Measurements from ENCODE around the gene RASL10B. TPM values are rescaled to one million over a fixed set of nuclear protein-coding genes. Genes with fewer than 3 reads are reported as not detected.

Gene RASL10B
- total RNA-seq, 4 donors from 2014 or later = 10.3 to 28.1 (median 17.4) TPM

DNA sequence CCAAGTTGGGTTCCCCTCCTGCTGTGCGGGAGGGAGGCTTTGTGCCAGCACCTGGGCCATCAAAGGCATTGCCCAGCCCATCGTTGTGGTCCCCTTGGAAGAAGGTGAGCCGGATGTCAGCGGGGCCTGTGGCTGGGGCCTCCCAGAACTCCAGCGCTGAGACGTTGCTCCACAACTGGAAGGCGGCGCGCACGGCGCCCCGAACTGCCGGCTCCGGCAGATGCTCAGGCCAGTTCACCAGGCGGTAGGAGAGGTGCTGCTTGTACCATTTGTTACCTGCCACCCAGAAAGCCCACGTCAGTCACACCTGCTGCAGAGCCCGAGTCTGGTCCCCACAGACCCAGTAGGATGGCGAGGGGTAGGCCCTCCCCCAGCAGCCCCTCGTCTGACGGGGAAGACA is 41.7 kb downstream of the RASL10B start:
- Histone ChIP-seq H3K36me3 (peaks cover 0 to 14% (median 0%) of the 10 kb centered on the region in 4 donors), H3K4me1 (peaks cover 23 to 66% (median 57%) of the 10 kb centered on the region in 4 donors), H3K4me3 (no peak overlapping the region), H3K9me3 (no peaks in the 10 kb centered on the region), H3K27ac (replicated peaks in 1 of 4) (peak overlapping the region; percentile 89 to 91 (median 90)), H3K27me3 (no peaks in the 10 kb centered on the region)
- DNase-seq (ENCODE audit: extremely low spot score) = no peak
- 86% methylated on average over 12 of the region's 20 CpGs for WGBS
- intact Hi-C loops (cut with DNase I) = no loop called here
- TF ChIP-seq, protein P1, sequence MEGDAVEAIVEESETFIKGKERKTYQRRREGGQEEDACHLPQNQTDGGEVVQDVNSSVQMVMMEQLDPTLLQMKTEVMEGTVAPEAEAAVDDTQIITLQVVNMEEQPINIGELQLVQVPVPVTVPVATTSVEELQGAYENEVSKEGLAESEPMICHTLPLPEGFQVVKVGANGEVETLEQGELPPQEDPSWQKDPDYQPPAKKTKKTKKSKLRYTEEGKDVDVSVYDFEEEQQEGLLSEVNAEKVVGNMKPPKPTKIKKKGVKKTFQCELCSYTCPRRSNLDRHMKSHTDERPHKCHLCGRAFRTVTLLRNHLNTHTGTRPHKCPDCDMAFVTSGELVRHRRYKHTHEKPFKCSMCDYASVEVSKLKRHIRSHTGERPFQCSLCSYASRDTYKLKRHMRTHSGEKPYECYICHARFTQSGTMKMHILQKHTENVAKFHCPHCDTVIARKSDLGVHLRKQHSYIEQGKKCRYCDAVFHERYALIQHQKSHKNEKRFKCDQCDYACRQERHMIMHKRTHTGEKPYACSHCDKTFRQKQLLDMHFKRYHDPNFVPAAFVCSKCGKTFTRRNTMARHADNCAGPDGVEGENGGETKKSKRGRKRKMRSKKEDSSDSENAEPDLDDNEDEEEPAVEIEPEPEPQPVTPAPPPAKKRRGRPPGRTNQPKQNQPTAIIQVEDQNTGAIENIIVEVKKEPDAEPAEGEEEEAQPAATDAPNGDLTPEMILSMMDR (IDR thresholded peaks at IDR 0.05) = no peak
- no peak for TF ChIP-seq POLR2A (IDR thresholded peaks at IDR 0.05; ENCODE audit: low read depth)
- TF ChIP-seq POLR2AphosphoS5 (IDR thresholded peaks at IDR 0.05) = no peak
- TF ChIP-seq EP300 (IDR thresholded peaks at IDR 0.05) = no peak

DNA sequence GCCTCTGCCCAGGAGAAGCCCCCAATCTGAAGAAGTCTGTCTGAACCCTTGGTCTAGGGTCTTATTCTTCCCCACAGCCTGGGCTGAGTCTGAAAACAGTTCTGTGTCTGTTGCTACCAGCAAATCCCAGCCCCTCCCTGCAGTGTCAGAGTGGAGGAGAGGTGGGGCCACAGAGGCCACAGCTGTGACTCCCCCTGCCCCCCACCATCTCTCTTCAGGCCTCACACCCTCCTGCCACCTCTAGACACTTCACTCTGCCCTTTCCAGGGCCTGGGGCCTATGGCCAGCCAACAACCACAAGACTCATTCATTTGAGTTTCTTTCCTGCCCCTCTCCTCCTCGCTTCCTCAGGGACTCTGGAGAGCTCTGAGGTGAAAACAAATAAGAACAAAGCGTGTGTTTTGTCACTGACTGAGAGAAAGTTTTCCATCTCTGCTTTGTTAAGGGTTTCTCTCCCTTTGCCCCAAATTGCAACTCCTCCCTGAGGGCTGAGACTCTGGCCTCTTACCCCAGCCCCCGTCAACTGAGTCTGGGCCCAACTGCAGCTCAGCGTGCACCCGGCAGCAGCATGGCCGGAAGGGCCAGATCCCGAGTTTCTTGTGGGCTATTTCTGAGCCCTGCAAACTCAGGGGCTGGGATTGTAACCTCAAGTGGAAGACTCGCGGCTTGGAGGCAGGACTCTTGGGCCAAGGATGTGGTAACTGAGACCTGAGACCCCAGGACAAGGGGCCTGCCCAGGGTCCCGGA is 42.4 kb downstream of the RASL10B start:
- peaks cover 0 to 14% (median 2%) of the 10 kb centered on the region in 4 donors for H3K36me3 ChIP-seq
- no peaks in the 10 kb centered on the region for H3K27me3 ChIP-seq
- no peaks in the 10 kb centered on the region for H3K9me3 ChIP-seq
- H3K4me3 ChIP-seq = no peak overlapping the region
- H3K4me1 ChIP-seq = peaks cover 23 to 71% (median 61%) of the 10 kb centered on the region in 4 donors
- peak overlapping the region; percentile 89 to 91 (median 90) for H3K27ac ChIP-seq (replicated peaks in 1 of 4)
- 42% methylated on average over 9 of the region's 10 CpGs for WGBS
- DNase-seq (ENCODE audit: extremely low spot score) = no peak
- TF ChIP-seq EP300 (IDR thresholded peaks at IDR 0.05) (no peak), POLR2AphosphoS5 (IDR thresholded peaks at IDR 0.05) (no peak), POLR2A (IDR thresholded peaks at IDR 0.05; ENCODE audit: low read depth) (no peak)
- TF ChIP-seq, protein P1 (IDR thresholded peaks at IDR 0.05) = no peak
- intact Hi-C loops (cut with DNase I) = no loop called here

DNA sequence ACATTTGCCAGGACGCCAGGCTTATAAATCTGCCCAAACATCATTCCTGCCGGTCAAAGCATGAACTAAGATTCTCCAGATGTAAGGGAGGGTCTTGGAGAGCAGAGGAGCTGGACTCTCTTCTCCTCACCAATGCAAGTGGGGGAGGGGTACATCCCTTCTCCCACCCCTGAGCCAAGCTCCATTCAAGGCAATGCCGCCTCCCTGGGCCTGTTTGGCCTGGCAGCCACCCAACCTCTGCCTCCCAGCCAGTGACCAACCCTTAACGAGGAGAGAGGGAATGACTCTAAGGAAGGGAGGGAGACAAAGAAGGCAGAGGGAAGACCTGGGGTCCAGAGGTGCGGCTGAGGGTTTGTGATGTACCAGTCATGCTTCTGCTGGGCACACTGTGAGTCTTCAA is 43.1 kb downstream of the RASL10B start:
- Histone ChIP-seq H3K27ac (replicated peaks in 1 of 4) (peak overlapping the region; percentile 89 to 91 (median 90)), H3K9me3 (no peaks in the 10 kb centered on the region), H3K4me1 (peaks cover 23 to 75% (median 63%) of the 10 kb centered on the region in 4 donors), H3K4me3 (peak overlapping the region; percentile 33 to 50 (median 45)), H3K27me3 (no peaks in the 10 kb centered on the region), H3K36me3 (peaks cover 0 to 18% (median 2%) of the 10 kb centered on the region in 4 donors)
- no peak for DNase-seq (ENCODE audit: extremely low spot score)
- TF ChIP-seq POLR2AphosphoS5 (IDR thresholded peaks at IDR 0.05) = peak; percentile 81 to 91
- TF ChIP-seq, protein P1 (IDR thresholded peaks at IDR 0.05) = no peak
- no peak for TF ChIP-seq POLR2A (IDR thresholded peaks at IDR 0.05; ENCODE audit: low read depth)
- WGBS = 44% methylated on average over 5 of the region's 5 CpGs
- intact Hi-C loops (cut with DNase I) = no loop called here

DNA sequence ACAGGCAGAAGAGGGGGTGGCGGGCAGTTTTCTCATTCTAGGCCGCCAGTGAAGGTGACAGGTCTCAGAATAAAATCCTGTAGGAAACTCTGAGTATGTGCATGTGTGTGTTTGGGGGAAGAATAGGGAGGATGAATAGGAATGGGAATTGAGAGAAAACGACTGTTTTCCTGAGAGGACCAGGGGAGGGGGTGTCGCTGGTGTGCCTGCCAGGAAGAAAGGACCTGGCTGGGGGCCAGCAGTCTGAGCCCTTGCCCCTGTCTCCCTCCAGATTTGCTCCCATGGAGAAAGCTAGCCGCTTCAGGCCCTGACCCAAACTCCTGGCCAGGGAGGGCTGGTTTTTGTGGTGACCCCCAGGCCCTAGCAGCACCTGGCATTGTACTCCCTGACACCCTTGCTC is 43.6 kb downstream of the RASL10B start:
- Histone ChIP-seq H3K36me3 (peaks cover 0 to 20% (median 2%) of the 10 kb centered on the region in 4 donors), H3K4me1 (peaks cover 23 to 75% (median 63%) of the 10 kb centered on the region in 4 donors), H3K27ac (replicated peaks in 1 of 4) (peak overlapping the region; percentile 89 to 91 (median 90)), H3K9me3 (no peaks in the 10 kb centered on the region), H3K27me3 (no peaks in the 10 kb centered on the region), H3K4me3 (peak overlapping the region; percentile 33 to 50 (median 45))
- 42% methylated on average over 5 of the region's 5 CpGs for WGBS
- intact Hi-C loops (cut with DNase I) = no loop called here
- no peak for TF ChIP-seq POLR2A (IDR thresholded peaks at IDR 0.05; ENCODE audit: low read depth)
- TF ChIP-seq, protein P1 (IDR thresholded peaks at IDR 0.05) = no peak
- TF ChIP-seq EP300 (IDR thresholded peaks at IDR 0.05) = no peak
- no peak for TF ChIP-seq POLR2AphosphoS5 (IDR thresholded peaks at IDR 0.05)
- DNase-seq (ENCODE audit: extremely low spot score) = no peak
